ENCODE results near the gene PLXDC2. TPM values are rescaled to one million over a fixed set of nuclear protein-coding genes. Genes with fewer than 3 reads are reported as not detected.

The PLXDC2 gene
- total RNA-seq, 1 experiment from 2014 or later, result 0.20 TPM

DNA sequence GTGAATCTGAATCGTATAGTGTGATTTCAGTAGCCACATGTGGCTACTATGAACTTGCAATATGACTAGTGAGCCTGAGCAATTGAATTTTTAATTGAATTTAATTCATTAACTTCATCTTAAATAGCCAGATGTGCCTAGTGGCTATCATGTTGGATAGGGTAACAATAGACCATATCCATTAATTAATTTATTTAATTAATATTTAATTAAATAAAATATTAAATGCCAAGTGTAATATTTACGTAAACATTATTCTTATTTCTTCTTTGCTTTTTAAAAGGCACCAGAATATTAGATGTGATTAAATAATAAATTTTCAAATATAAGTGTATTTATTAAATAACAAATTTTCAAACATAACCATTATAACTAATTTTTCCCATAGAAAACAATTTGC, 354.4 kb downstream of the PLXDC2 start:
- no TSS peak for BruUV-seq (replicated peaks)

DNA sequence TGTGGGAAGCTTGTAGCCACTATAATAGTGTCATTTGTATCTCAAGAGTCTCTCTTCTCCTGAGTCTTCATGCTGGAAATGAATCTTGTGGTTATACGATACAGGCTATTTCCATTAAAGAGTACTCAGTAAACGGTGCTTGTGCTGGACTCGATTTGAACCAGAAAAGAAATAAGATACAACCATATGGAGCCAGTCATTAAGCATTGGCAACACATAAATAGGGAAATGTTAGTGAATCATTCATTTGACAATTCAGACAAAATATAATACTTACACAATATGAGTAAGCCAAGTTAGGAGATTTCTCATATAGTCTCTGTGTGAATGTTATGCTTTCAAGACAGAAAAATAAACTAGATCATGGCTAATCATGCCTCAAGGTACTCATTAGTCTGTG, 356.8 kb downstream of the PLXDC2 start:
- Histone ChIP-seq H2AFZ (ENCODE audit: low read depth, low read length, poor library complexity, severe bottlenecking) (no peak overlapping the region), H3K9me3 (ENCODE audit: control insufficient read depth in 1 of 2, insufficient read depth in 1 of 2, low read depth in 1 of 2, low read length in 2 of 2) (peaks cover 3 to 5% of the 10 kb centered on the region in 2 experiments; a peak in 2 of 4 replicates), H3K79me2 (ENCODE audit: insufficient read depth, low read length) (no peaks in the 10 kb centered on the region), H3K4me1 (ENCODE audit: control insufficient read depth in 1 of 2, insufficient read depth in 2 of 2, low read length in 2 of 2) (no peaks in the 10 kb centered on the region), H4K20me1 (ENCODE audit: insufficient read depth) (no peaks in the 10 kb centered on the region), H3K4me3 (replicated peaks in 1 of 2; ENCODE audit: low read depth in 1 of 2, low read length in 2 of 2) (no peak overlapping the region), H3K27me3 (ENCODE audit: insufficient read depth, low read length) (no peaks in the 10 kb centered on the region), H3K9ac (ENCODE audit: low read length) (no peak overlapping the region), H3K4me2 (ENCODE audit: low read length) (no peak overlapping the region), H3K36me3 (ENCODE audit: control insufficient read depth in 1 of 2, insufficient read depth in 2 of 2, low read length in 2 of 2) (no peaks in the 10 kb centered on the region), H3K27ac (ENCODE audit: low read depth, low read length) (no peak overlapping the region), H3K9me2 (ENCODE audit: insufficient read depth) (no peaks in the 10 kb centered on the region)
- RAD21 ChIA-PET (ENCODE audit: low non-redundant PET in 1 of 2, low total read pairs in 2 of 2, uncharacterized antibody in 2 of 2, unreplicated experiment in 2 of 2), result no interaction called here
- BruUV-seq (replicated peaks), result no TSS peak
- POLR2A ChIA-PET, result no interaction called here
- no peak for TF ChIP-seq MAX (IDR thresholded peaks at IDR 0.05)
- no peak for TF ChIP-seq FOSL1 (IDR thresholded peaks at IDR 0.05; ENCODE audit: low read depth)
- DNase-seq (ENCODE audit: low read depth, low spot score) (no peak), ATAC-seq (no peak)
- CTCF ChIA-PET, result no interaction called here
- intact Hi-C loops (cut with micrococcal nuclease), result no loop called here

More for the DNA sequence above, 354.4 kb downstream of the PLXDC2 start:
- Histone ChIP-seq H2AFZ (ENCODE audit: low read depth, low read length, poor library complexity, severe bottlenecking) (no peak overlapping the region), H3K36me3 (ENCODE audit: control insufficient read depth in 1 of 2, insufficient read depth in 2 of 2, low read length in 2 of 2) (no peaks in the 10 kb centered on the region), H3K4me2 (ENCODE audit: low read length) (no peak overlapping the region), H3K9me2 (ENCODE audit: insufficient read depth) (no peaks in the 10 kb centered on the region), H3K4me1 (ENCODE audit: control insufficient read depth in 1 of 2, insufficient read depth in 2 of 2, low read length in 2 of 2) (no peaks in the 10 kb centered on the region), H3K9ac (ENCODE audit: low read length) (no peak overlapping the region), H3K9me3 (ENCODE audit: control insufficient read depth in 1 of 2, insufficient read depth in 1 of 2, low read depth in 1 of 2, low read length in 2 of 2) (peaks cover 1 to 8% of the 10 kb centered on the region in 2 experiments; a peak in 2 of 4 replicates), H3K4me3 (replicated peaks in 1 of 2; ENCODE audit: low read depth in 1 of 2, low read length in 2 of 2) (no peak overlapping the region), H4K20me1 (ENCODE audit: insufficient read depth) (no peaks in the 10 kb centered on the region), H3K27ac (ENCODE audit: low read depth, low read length) (no peak overlapping the region), H3K79me2 (ENCODE audit: insufficient read depth, low read length) (no peaks in the 10 kb centered on the region), H3K27me3 (ENCODE audit: insufficient read depth, low read length) (no peaks in the 10 kb centered on the region)
- ChIA-PET POLR2A (no interaction called here), CTCF (no interaction called here), RAD21 (ENCODE audit: low non-redundant PET in 1 of 2, low total read pairs in 2 of 2, uncharacterized antibody in 2 of 2, unreplicated experiment in 2 of 2) (no interaction called here)
- ATAC-seq (no peak), DNase-seq (ENCODE audit: low read depth, low spot score) (no peak)
- TF ChIP-seq, protein P1, sequence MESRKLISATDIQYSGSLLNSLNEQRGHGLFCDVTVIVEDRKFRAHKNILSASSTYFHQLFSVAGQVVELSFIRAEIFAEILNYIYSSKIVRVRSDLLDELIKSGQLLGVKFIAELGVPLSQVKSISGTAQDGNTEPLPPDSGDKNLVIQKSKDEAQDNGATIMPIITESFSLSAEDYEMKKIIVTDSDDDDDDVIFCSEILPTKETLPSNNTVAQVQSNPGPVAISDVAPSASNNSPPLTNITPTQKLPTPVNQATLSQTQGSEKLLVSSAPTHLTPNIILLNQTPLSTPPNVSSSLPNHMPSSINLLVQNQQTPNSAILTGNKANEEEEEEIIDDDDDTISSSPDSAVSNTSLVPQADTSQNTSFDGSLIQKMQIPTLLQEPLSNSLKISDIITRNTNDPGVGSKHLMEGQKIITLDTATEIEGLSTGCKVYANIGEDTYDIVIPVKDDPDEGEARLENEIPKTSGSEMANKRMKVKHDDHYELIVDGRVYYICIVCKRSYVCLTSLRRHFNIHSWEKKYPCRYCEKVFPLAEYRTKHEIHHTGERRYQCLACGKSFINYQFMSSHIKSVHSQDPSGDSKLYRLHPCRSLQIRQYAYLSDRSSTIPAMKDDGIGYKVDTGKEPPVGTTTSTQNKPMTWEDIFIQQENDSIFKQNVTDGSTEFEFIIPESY (IDR thresholded peaks at IDR 0.05; ENCODE audit: extremely low read depth, insufficient replicate concordance, low read length), result no peak
- no peak for TF ChIP-seq EZH2phosphoT487 (IDR thresholded peaks at IDR 0.05; ENCODE audit: borderline replicate concordance)
- TF ChIP-seq ZNF274 (IDR thresholded peaks at IDR 0.05; ENCODE audit: low read depth, low read length), result no peak
- no peak for TF ChIP-seq RAD21 (IDR thresholded peaks at IDR 0.05; ENCODE audit: low read depth)
- TF ChIP-seq ATF3 (IDR thresholded peaks at IDR 0.05), result no peak
- TF ChIP-seq CEBPB (IDR thresholded peaks at IDR 0.05; ENCODE audit: low read depth), result no peak
- intact Hi-C loops (cut with micrococcal nuclease), result no loop called here

Measured in HCT116 (cell line).